Keratinocyte (primary cell): Measurements from ENCODE around the gene TRPM2. TPM values are rescaled to one million over a fixed set of nuclear protein-coding genes. Genes with fewer than 3 reads are reported as not detected.

Experiments used
- DNase-seq: peaks from one replicate; pipeline ENCODE4 v3.0.0-alpha.2; 2011; ENCODE audit warnings: low read depth, missing footprints, low spot score
- FAIRE-seq: peaks from 2 replicates; lab custom pipeline; 2011; peaks lifted over from hg19 to GRCh38; lab: Jason Lieb, UNC
- H2AFZ ChIP-seq: 2 replicates; pipeline ENCODE4 v1.6.0; 2012; ENCODE audit warnings: low read length, control low read depth, inconsistent platforms; ENCODE audit not compliant: control insufficient read depth
- H3K27ac ChIP-seq: 2 replicates; pipeline ENCODE4 v1.5.1; 2011; ENCODE audit warnings: low read length; ENCODE audit not compliant: control insufficient read depth, insufficient read depth
- H3K27me3 ChIP-seq: 3 replicates; pipeline ENCODE4 v1.6.0; 2011; ENCODE audit warnings: low read length; ENCODE audit not compliant: control insufficient read depth, insufficient read depth; ENCODE audit errors: extremely low read depth
- H3K36me3 ChIP-seq, 2 experiments: 2 replicates in 1 of 2; 3 replicates in 1 of 2; pipeline ENCODE4 v1.5.1; 2011; ENCODE audit warnings: low read length in 2 of 2, mild to moderate bottlenecking in 1 of 2; ENCODE audit not compliant: control insufficient read depth in 2 of 2, insufficient read depth in 2 of 2; ENCODE audit errors: extremely low read depth in 1 of 2
- H3K4me1 ChIP-seq: 3 replicates; pipeline ENCODE4 v1.5.1; 2011; ENCODE audit warnings: low read length; ENCODE audit not compliant: control insufficient read depth, insufficient read depth; ENCODE audit errors: extremely low read depth
- H3K4me2 ChIP-seq: 3 replicates; pipeline ENCODE4 v1.6.0; 2011; ENCODE audit warnings: low read depth, low read length; ENCODE audit not compliant: control insufficient read depth, insufficient read depth; ENCODE audit errors: extremely low read depth
- H3K4me3 ChIP-seq, 3 experiments: fragments of 200-600 bp in 1 of 3; sonication (generic) in 1 of 3; 2 replicates in 2 of 3; 3 replicates in 1 of 3; pipeline ENCODE4 v1.5.1; 2011 to 2016; ENCODE audit warnings: low read length in 3 of 3, mild to moderate bottlenecking in 3 of 3, control low read depth in 2 of 3, inconsistent platforms in 1 of 3, low read depth in 1 of 3, mixed read lengths in 1 of 3, mixed run types in 1 of 3, moderate library complexity in 1 of 3; ENCODE audit not compliant: control insufficient read depth in 2 of 3, insufficient read depth in 2 of 3; ENCODE audit errors: extremely low read depth in 1 of 3
- H3K79me2 ChIP-seq: 2 replicates; pipeline ENCODE4 v1.6.0; 2012; ENCODE audit warnings: low read length; ENCODE audit not compliant: control insufficient read depth, insufficient read depth
- H3K9ac ChIP-seq: 3 replicates; pipeline ENCODE4 v1.6.0; 2011; ENCODE audit warnings: low read length; ENCODE audit not compliant: control insufficient read depth, insufficient read depth; ENCODE audit errors: extremely low read depth
- H3K9me1 ChIP-seq: 3 replicates; pipeline ENCODE4 v1.6.0; 2011; ENCODE audit warnings: low read length; ENCODE audit not compliant: control insufficient read depth, insufficient read depth; ENCODE audit errors: extremely low read depth
- H3K9me3 ChIP-seq: 2 replicates; pipeline ENCODE4 v1.5.1; 2012; ENCODE audit warnings: low read depth, low read length; ENCODE audit not compliant: control insufficient read depth
- H4K20me1 ChIP-seq: 3 replicates; pipeline ENCODE4 v1.6.0; 2011; ENCODE audit warnings: low read length; ENCODE audit not compliant: control insufficient read depth, insufficient read depth; ENCODE audit errors: extremely low read depth
- CTCF ChIP-seq, 3 experiments: IDR thresholded peaks in 1 of 3; conservative IDR thresholded peaks in 1 of 3; optimal IDR thresholded peaks in 1 of 3; 2 replicates in 2 of 3; 3 replicates in 1 of 3; pipeline versions ENCODE3 to v1.5.1; 2011; ENCODE audit warnings: low read length in 3 of 3, mild to moderate bottlenecking in 3 of 3, moderate library complexity in 2 of 3, control low read depth in 1 of 3, inconsistent platforms in 1 of 3; ENCODE audit not compliant: insufficient read depth in 2 of 3; ENCODE audit errors: extremely low read depth in 1 of 3
- EZH2 ChIP-seq: IDR thresholded peaks from one replicate; pipeline ENCODE4 v1.6.1; 2012; ENCODE audit warnings: inconsistent platforms, mild to moderate bottlenecking, low read length, moderate library complexity
- dilution Hi-C: fragments of 300-500 bp; cut with MboI; formaldehyde crosslinking; loops from one replicate; pipeline ENCODE4 v1.7.0; 2020; ENCODE audit warnings: low sequenced_read_pairs; ENCODE audit not compliant: extremely low pct_ligation_motif_present
- polyA plus RNA-seq, 5 experiments: library from polyadenylated mRNA; depleted of rRNA in 3 of 5; stranded (reverse) in 3 of 5; stranded (forward) in 1 of 5; unstranded in 1 of 5; fragments of >200 nt; gene quantifications; 1 replicate in 1 of 5; 2 replicates in 3 of 5; 3 replicates in 1 of 5; pipeline versions ENCODE4 v1.2.1 to v1.2.3, GENCODE V29; 2011 to 2012; ENCODE audit warnings: missing spikeins in 2 of 5, low read depth in 1 of 5, low replicate concordance in 1 of 5

The TRPM2 gene
- polyA plus RNA-seq, 1 donor (not counting 4 experiments of a cell fraction or from before 2014, with no cell fraction given): 0.31 TPM

GRCh38 chr21:44365251-44365966 is 12.0 kb downstream of the TRPM2 start:
- Histone ChIP-seq H3K9me1 (no peaks in the 10 kb centered on the region), H3K9me3 (no peaks in the 10 kb centered on the region), H3K36me3 (no peaks in the 10 kb centered on the region), H3K27me3 (peaks cover 13% of the 10 kb centered on the region), H3K4me3 (no peak overlapping the region), H3K79me2 (no peaks in the 10 kb centered on the region), H3K27ac (no peak overlapping the region), H2AFZ (no peak overlapping the region), H3K4me1 (no peaks in the 10 kb centered on the region), H3K4me2 (no peak overlapping the region), H3K9ac (no peak overlapping the region), H4K20me1 (no peaks in the 10 kb centered on the region)
- dilution Hi-C loops: no loop called here
- FAIRE-seq (no peak), DNase-seq (no peak)
- no peak for TF ChIP-seq CTCF (optimal IDR thresholded peaks at IDR 0.05 in 1 of 3, IDR thresholded peaks at IDR 0.05 in 1 of 3, conservative IDR thresholded peaks at IDR 0.05 in 1 of 3; ENCODE audit: extremely low read depth in 1 of 3, insufficient read depth in 2 of 3, low read length in 3 of 3)
- TF ChIP-seq EZH2: no peak

- dilution Hi-C loops: no loop called here
- Histone ChIP-seq H3K4me3 (no peak overlapping the region), H2AFZ (no peak overlapping the region), H3K9me1 (no peaks in the 10 kb centered on the region), H3K4me2 (no peak overlapping the region), H3K9me3 (no peaks in the 10 kb centered on the region), H3K27me3 (peaks cover 17% of the 10 kb centered on the region), H3K9ac (no peak overlapping the region), H3K79me2 (no peaks in the 10 kb centered on the region), H4K20me1 (no peaks in the 10 kb centered on the region), H3K27ac (no peak overlapping the region), H3K4me1 (no peaks in the 10 kb centered on the region), H3K36me3 (no peaks in the 10 kb centered on the region)
- TF ChIP-seq CTCF (optimal IDR thresholded peaks at IDR 0.05 in 1 of 3, IDR thresholded peaks at IDR 0.05 in 1 of 3, conservative IDR thresholded peaks at IDR 0.05 in 1 of 3; ENCODE audit: extremely low read depth in 1 of 3, insufficient read depth in 2 of 3, low read length in 3 of 3) (no peak), EZH2 (no peak)
- FAIRE-seq (no peak), DNase-seq (no peak)
Observed at GRCh38 chr21:44365967-44366585, 12.7 kb downstream of the TRPM2 start.
